ENCODE measurements around the gene SWAP70. TPM values are rescaled to one million over a fixed set of nuclear protein-coding genes. Genes with fewer than 3 reads are reported as not detected.
A peak's percentile ranks its signal among the peaks of the same experiment; 100 is the strongest.

The SWAP70 gene
- total RNA-seq, 2 donors from 2014 or later: 28.8 to 30.7 TPM

DNA sequence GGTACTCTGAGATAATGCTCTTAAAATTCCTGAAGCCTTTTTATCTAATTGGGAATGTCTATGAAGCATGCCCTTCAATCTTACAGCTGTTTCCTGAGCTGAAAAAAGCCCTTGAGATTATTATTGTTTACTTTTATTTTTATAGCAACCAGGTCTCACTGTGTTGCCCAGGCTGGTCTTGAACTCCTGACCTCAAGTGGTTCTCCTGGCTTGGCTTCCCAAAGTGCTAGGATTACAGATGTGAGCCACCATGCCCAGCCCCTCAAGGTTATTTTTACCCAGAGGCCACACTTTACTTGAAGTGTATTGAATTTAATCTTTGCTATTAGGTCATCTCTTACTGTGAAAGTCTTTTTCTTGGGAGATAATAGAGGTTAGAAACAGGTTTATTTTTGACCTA lies 7.0 kb upstream of the SWAP70 start:
- TF ChIP-seq, protein P1, sequence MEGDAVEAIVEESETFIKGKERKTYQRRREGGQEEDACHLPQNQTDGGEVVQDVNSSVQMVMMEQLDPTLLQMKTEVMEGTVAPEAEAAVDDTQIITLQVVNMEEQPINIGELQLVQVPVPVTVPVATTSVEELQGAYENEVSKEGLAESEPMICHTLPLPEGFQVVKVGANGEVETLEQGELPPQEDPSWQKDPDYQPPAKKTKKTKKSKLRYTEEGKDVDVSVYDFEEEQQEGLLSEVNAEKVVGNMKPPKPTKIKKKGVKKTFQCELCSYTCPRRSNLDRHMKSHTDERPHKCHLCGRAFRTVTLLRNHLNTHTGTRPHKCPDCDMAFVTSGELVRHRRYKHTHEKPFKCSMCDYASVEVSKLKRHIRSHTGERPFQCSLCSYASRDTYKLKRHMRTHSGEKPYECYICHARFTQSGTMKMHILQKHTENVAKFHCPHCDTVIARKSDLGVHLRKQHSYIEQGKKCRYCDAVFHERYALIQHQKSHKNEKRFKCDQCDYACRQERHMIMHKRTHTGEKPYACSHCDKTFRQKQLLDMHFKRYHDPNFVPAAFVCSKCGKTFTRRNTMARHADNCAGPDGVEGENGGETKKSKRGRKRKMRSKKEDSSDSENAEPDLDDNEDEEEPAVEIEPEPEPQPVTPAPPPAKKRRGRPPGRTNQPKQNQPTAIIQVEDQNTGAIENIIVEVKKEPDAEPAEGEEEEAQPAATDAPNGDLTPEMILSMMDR (conservative IDR thresholded peaks at IDR 0.05): no peak
- no peaks in the 10 kb centered on the region for H3K27me3 Mint-ChIP-seq (ENCODE audit: insufficient read depth)
- Histone ChIP-seq H3K9ac (ENCODE audit: extremely low read depth, low read length, poor library complexity, severe bottlenecking) (no peak overlapping the region), H3K36me3 (ENCODE audit: control insufficient read depth, insufficient read depth, low read length) (no peaks in the 10 kb centered on the region), H3K27me3 (ENCODE audit: control insufficient read depth, insufficient read depth, low read length, poor library complexity, severe bottlenecking) (no peaks in the 10 kb centered on the region), H3K27ac (ENCODE audit: low read depth, low read length) (no peak overlapping the region), H3K9me3 (ENCODE audit: control insufficient read depth, low read length) (peaks cover 4% of the 10 kb centered on the region), H3K4me3 (ENCODE audit: low read length) (peak overlapping the region; percentile 63), H3K4me1 (ENCODE audit: control insufficient read depth, insufficient read depth, low read length) (no peaks in the 10 kb centered on the region)
- H3K4me3 Mint-ChIP-seq: no peak overlapping the region
- H3K9me3 Mint-ChIP-seq: no peaks in the 10 kb centered on the region
- H3K27ac Mint-ChIP-seq: no peak overlapping the region
- DNase-seq: peak; percentile 13
- H3K36me3 Mint-ChIP-seq (ENCODE audit: low read depth): no peaks in the 10 kb centered on the region
- no peaks in the 10 kb centered on the region for H3K4me1 Mint-ChIP-seq

DNA sequence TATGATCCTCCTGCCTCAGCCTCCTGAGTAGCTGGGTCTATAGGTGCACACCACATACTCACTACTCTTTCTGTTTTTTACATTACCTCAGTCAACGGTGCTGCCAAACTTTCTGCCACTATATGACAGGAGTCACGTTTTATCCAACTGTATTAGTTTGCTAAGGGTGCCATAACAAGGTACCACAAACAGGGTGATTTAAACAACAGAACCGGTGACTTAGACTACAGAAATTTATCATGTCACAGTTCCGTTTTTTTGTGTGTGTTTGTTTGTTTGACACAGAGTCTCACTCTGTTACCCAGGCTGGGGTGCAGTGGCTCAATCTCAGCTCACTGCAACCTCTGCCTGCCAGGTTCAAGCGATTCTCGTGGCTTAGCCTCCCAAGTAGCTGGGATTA lies 6.3 kb upstream of the SWAP70 start:
- H3K36me3 ChIP-seq (ENCODE audit: control insufficient read depth, insufficient read depth, low read length): no peaks in the 10 kb centered on the region
- Mint-ChIP-seq H3K27ac (no peak overlapping the region), H3K9me3 (no peaks in the 10 kb centered on the region), H3K4me3 (no peak overlapping the region), H3K27me3 (ENCODE audit: insufficient read depth) (peaks cover 3% of the 10 kb centered on the region), H3K36me3 (ENCODE audit: low read depth) (no peaks in the 10 kb centered on the region), H3K4me1 (no peaks in the 10 kb centered on the region)
- no peak overlapping the region for H3K9ac ChIP-seq (ENCODE audit: extremely low read depth, low read length, poor library complexity, severe bottlenecking)
- peaks cover 4% of the 10 kb centered on the region for H3K9me3 ChIP-seq (ENCODE audit: control insufficient read depth, low read length)
- no peak overlapping the region for H3K4me3 ChIP-seq (ENCODE audit: low read length)
- peak; percentile 19 for DNase-seq
- TF ChIP-seq, protein P1 (conservative IDR thresholded peaks at IDR 0.05): no peak
- WGBS, 2 experiments (ENCODE audit: insufficient coverage in 1 of 2, insufficient read length in 1 of 2): 92 to 95% methylated on average over 6 of the region's 6 CpGs
- no peaks in the 10 kb centered on the region for H3K27me3 ChIP-seq (ENCODE audit: control insufficient read depth, insufficient read depth, low read length, poor library complexity, severe bottlenecking)
- no peak overlapping the region for H3K27ac ChIP-seq (ENCODE audit: low read depth, low read length)
- H3K4me1 ChIP-seq (ENCODE audit: control insufficient read depth, insufficient read depth, low read length): no peaks in the 10 kb centered on the region

DNA sequence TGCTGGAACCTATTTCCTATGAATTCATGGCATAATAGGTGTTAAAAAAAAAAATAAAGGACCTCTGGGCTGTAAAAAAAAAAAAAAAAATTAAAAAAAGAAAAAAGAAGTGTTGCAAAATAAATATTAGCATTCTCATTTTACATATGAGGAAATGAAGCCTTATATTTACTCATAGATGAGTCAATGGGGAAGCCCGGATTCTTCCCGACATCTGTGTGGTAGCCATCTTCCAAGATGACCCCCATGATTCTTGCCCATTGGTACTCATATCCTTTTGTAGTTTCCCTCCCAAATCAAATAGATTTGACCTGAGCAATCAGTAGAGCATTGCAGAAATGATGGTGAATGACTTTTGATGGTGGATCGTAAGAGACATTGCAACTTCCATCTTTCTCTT lies 3.0 kb upstream of the SWAP70 start:
- no peak overlapping the region for H3K27ac ChIP-seq (ENCODE audit: low read depth, low read length)
- peaks cover 11% of the 10 kb centered on the region for H3K9me3 ChIP-seq (ENCODE audit: control insufficient read depth, low read length)
- Mint-ChIP-seq H3K4me3 (no peak overlapping the region), H3K9me3 (peaks cover 6% of the 10 kb centered on the region), H3K36me3 (ENCODE audit: low read depth) (peaks cover 3% of the 10 kb centered on the region), H3K27me3 (ENCODE audit: insufficient read depth) (peaks cover 3% of the 10 kb centered on the region), H3K4me1 (peaks cover 5% of the 10 kb centered on the region), H3K27ac (no peak overlapping the region)
- no peak for DNase-seq
- no peaks in the 10 kb centered on the region for H3K4me1 ChIP-seq (ENCODE audit: control insufficient read depth, insufficient read depth, low read length)
- WGBS, 2 experiments (ENCODE audit: insufficient coverage in 1 of 2, insufficient read length in 1 of 2): 83 to 93% methylated on average over 1 to 3 of the region's 3 CpGs
- H3K27me3 ChIP-seq (ENCODE audit: control insufficient read depth, insufficient read depth, low read length, poor library complexity, severe bottlenecking): no peaks in the 10 kb centered on the region
- peaks cover under 1% of the 10 kb centered on the region for H3K36me3 ChIP-seq (ENCODE audit: control insufficient read depth, insufficient read depth, low read length)
- H3K9ac ChIP-seq (ENCODE audit: extremely low read depth, low read length, poor library complexity, severe bottlenecking): no peak overlapping the region
- TF ChIP-seq, protein P1 (conservative IDR thresholded peaks at IDR 0.05): no peak
- H3K4me3 ChIP-seq (ENCODE audit: low read length): no peak overlapping the region
